Keratinocyte (primary cell): Measurements from ENCODE around the gene ZFYVE26. TPM values are rescaled to one million over a fixed set of nuclear protein-coding genes. Genes with fewer than 3 reads are reported as not detected.

Experiments used
- DNase-seq: peaks from one replicate; pipeline ENCODE4 v3.0.0-alpha.2; 2011; ENCODE audit warnings: low read depth, missing footprints, low spot score
- FAIRE-seq: peaks from 2 replicates; lab custom pipeline; 2011; peaks lifted over from hg19 to GRCh38; lab: Jason Lieb, UNC
- H2AFZ ChIP-seq: 2 replicates; pipeline ENCODE4 v1.6.0; 2012; ENCODE audit warnings: low read length, control low read depth, inconsistent platforms; ENCODE audit not compliant: control insufficient read depth
- H3K27ac ChIP-seq: 2 replicates; pipeline ENCODE4 v1.5.1; 2011; ENCODE audit warnings: low read length; ENCODE audit not compliant: control insufficient read depth, insufficient read depth
- H3K27me3 ChIP-seq: 3 replicates; pipeline ENCODE4 v1.6.0; 2011; ENCODE audit warnings: low read length; ENCODE audit not compliant: control insufficient read depth, insufficient read depth; ENCODE audit errors: extremely low read depth
- H3K36me3 ChIP-seq, 2 experiments: 2 replicates in 1 of 2; 3 replicates in 1 of 2; pipeline ENCODE4 v1.5.1; 2011; ENCODE audit warnings: low read length in 2 of 2, mild to moderate bottlenecking in 1 of 2; ENCODE audit not compliant: control insufficient read depth in 2 of 2, insufficient read depth in 2 of 2; ENCODE audit errors: extremely low read depth in 1 of 2
- H3K4me1 ChIP-seq: 3 replicates; pipeline ENCODE4 v1.5.1; 2011; ENCODE audit warnings: low read length; ENCODE audit not compliant: control insufficient read depth, insufficient read depth; ENCODE audit errors: extremely low read depth
- H3K4me2 ChIP-seq: 3 replicates; pipeline ENCODE4 v1.6.0; 2011; ENCODE audit warnings: low read depth, low read length; ENCODE audit not compliant: control insufficient read depth, insufficient read depth; ENCODE audit errors: extremely low read depth
- H3K4me3 ChIP-seq, 3 experiments: fragments of 200-600 bp in 1 of 3; sonication (generic) in 1 of 3; 2 replicates in 2 of 3; 3 replicates in 1 of 3; pipeline ENCODE4 v1.5.1; 2011 to 2016; ENCODE audit warnings: low read length in 3 of 3, mild to moderate bottlenecking in 3 of 3, control low read depth in 2 of 3, inconsistent platforms in 1 of 3, low read depth in 1 of 3, mixed read lengths in 1 of 3, mixed run types in 1 of 3, moderate library complexity in 1 of 3; ENCODE audit not compliant: control insufficient read depth in 2 of 3, insufficient read depth in 2 of 3; ENCODE audit errors: extremely low read depth in 1 of 3
- H3K79me2 ChIP-seq: 2 replicates; pipeline ENCODE4 v1.6.0; 2012; ENCODE audit warnings: low read length; ENCODE audit not compliant: control insufficient read depth, insufficient read depth
- H3K9ac ChIP-seq: 3 replicates; pipeline ENCODE4 v1.6.0; 2011; ENCODE audit warnings: low read length; ENCODE audit not compliant: control insufficient read depth, insufficient read depth; ENCODE audit errors: extremely low read depth
- H3K9me1 ChIP-seq: 3 replicates; pipeline ENCODE4 v1.6.0; 2011; ENCODE audit warnings: low read length; ENCODE audit not compliant: control insufficient read depth, insufficient read depth; ENCODE audit errors: extremely low read depth
- H3K9me3 ChIP-seq: 2 replicates; pipeline ENCODE4 v1.5.1; 2012; ENCODE audit warnings: low read depth, low read length; ENCODE audit not compliant: control insufficient read depth
- H4K20me1 ChIP-seq: 3 replicates; pipeline ENCODE4 v1.6.0; 2011; ENCODE audit warnings: low read length; ENCODE audit not compliant: control insufficient read depth, insufficient read depth; ENCODE audit errors: extremely low read depth
- EZH2 ChIP-seq: IDR thresholded peaks from one replicate; pipeline ENCODE4 v1.6.1; 2012; ENCODE audit warnings: inconsistent platforms, mild to moderate bottlenecking, low read length, moderate library complexity
- dilution Hi-C: fragments of 300-500 bp; cut with MboI; formaldehyde crosslinking; loops from one replicate; pipeline ENCODE4 v1.7.0; 2020; ENCODE audit warnings: low sequenced_read_pairs; ENCODE audit not compliant: extremely low pct_ligation_motif_present
- polyA plus RNA-seq, 5 experiments: library from polyadenylated mRNA; depleted of rRNA in 3 of 5; stranded (reverse) in 3 of 5; stranded (forward) in 1 of 5; unstranded in 1 of 5; fragments of >200 nt; gene quantifications; 1 replicate in 1 of 5; 2 replicates in 3 of 5; 3 replicates in 1 of 5; pipeline versions ENCODE4 v1.2.1 to v1.2.3, GENCODE V29; 2011 to 2012; ENCODE audit warnings: missing spikeins in 2 of 5, low read depth in 1 of 5, low replicate concordance in 1 of 5
- TF ChIP-seq, protein P1 (sequence below), 3 experiments: IDR thresholded peaks in 1 of 3; conservative IDR thresholded peaks in 1 of 3; optimal IDR thresholded peaks in 1 of 3; 2 replicates in 2 of 3; 3 replicates in 1 of 3; pipeline versions ENCODE3 to v1.5.1; 2011; ENCODE audit warnings: low read length in 3 of 3, mild to moderate bottlenecking in 3 of 3, moderate library complexity in 2 of 3, control low read depth in 1 of 3, inconsistent platforms in 1 of 3; ENCODE audit not compliant: insufficient read depth in 2 of 3; ENCODE audit errors: extremely low read depth in 1 of 3

ZFYVE26 gene
- polyA plus RNA-seq, 1 donor (not counting 4 experiments of a cell fraction or from before 2014, with no cell fraction given) = 9.8 TPM

DNA sequence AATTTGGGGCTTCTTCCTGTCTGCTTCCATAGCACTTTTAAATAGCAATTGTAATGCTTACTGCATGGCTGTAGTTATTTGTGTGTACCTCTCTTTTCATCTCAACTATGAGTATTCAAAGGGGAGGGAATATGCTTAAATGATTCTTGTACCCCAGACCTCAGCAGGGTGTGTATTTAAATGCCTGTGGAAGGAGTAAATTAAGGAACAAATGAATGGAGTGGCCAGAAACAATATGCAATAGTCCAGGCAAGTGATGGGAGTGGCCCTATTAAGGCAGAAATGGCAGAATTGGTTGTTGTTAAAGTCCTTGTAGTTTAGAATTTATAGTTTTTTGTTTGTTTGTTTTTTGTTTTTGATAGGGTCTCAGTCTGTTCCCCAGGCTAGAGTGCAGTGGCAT is 4.7 kb upstream of the ZFYVE26 start:
- peaks cover 3% of the 10 kb centered on the region for H3K79me2 ChIP-seq
- no peak for TF ChIP-seq EZH2
- TF ChIP-seq, protein P1, sequence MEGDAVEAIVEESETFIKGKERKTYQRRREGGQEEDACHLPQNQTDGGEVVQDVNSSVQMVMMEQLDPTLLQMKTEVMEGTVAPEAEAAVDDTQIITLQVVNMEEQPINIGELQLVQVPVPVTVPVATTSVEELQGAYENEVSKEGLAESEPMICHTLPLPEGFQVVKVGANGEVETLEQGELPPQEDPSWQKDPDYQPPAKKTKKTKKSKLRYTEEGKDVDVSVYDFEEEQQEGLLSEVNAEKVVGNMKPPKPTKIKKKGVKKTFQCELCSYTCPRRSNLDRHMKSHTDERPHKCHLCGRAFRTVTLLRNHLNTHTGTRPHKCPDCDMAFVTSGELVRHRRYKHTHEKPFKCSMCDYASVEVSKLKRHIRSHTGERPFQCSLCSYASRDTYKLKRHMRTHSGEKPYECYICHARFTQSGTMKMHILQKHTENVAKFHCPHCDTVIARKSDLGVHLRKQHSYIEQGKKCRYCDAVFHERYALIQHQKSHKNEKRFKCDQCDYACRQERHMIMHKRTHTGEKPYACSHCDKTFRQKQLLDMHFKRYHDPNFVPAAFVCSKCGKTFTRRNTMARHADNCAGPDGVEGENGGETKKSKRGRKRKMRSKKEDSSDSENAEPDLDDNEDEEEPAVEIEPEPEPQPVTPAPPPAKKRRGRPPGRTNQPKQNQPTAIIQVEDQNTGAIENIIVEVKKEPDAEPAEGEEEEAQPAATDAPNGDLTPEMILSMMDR (optimal IDR thresholded peaks at IDR 0.05 in 1 of 3, IDR thresholded peaks at IDR 0.05 in 1 of 3, conservative IDR thresholded peaks at IDR 0.05 in 1 of 3; ENCODE audit: extremely low read depth in 1 of 3, insufficient read depth in 2 of 3, low read length in 3 of 3) = no peak

DNA sequence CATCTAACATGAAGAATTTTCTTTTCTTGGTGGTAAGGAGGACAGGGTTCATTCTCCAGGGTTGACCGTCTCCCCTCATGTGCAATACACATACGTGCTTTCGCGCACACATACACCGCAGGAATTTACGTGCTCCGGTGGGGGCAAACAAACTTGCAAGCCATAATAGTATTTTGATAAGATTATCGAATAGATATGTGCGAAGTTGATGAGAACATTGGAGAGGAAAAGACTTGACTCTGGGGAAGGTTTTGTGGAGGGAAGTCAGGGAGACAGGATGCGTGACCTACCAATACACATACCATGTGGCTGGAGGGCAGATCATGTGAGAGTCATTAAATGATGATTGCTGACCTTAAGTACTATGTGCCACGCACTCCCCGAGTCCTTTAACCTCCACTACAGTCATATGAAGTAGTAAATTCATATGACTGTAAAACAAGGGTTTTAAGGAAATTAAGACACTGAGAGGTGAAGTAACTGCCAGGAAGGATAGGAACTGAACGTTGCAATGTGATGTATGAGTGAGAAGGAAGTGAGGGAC is 4.1 kb upstream of the ZFYVE26 start:
- H3K36me3 ChIP-seq = no peaks in the 10 kb centered on the region
- H3K4me2 ChIP-seq = peak overlapping the region; percentile 95
- dilution Hi-C loops = no loop called here
- peak overlapping the region; percentile 76 for H3K27ac ChIP-seq
- TF ChIP-seq, protein P1 (optimal IDR thresholded peaks at IDR 0.05 in 1 of 3, IDR thresholded peaks at IDR 0.05 in 1 of 3, conservative IDR thresholded peaks at IDR 0.05 in 1 of 3; ENCODE audit: extremely low read depth in 1 of 3, insufficient read depth in 2 of 3, low read length in 3 of 3) = no peak
- TF ChIP-seq EZH2 = no peak
- H4K20me1 ChIP-seq = no peaks in the 10 kb centered on the region
- H3K79me2 ChIP-seq = peaks cover 4% of the 10 kb centered on the region
- H3K4me3 ChIP-seq = peak overlapping the region; percentile 81 to 91 (median 81)
- H3K9me3 ChIP-seq = no peaks in the 10 kb centered on the region
- no peaks in the 10 kb centered on the region for H3K27me3 ChIP-seq
- DNase-seq (no peak), FAIRE-seq (peak; percentile 32)
- peak overlapping the region; percentile 97 for H2AFZ ChIP-seq
- no peaks in the 10 kb centered on the region for H3K9me1 ChIP-seq
- H3K4me1 ChIP-seq = peaks cover 11% of the 10 kb centered on the region
- peak overlapping the region; percentile 81 for H3K9ac ChIP-seq

More for the DNA sequence above, 4.7 kb upstream of the ZFYVE26 start:
- FAIRE-seq (no peak), DNase-seq (no peak)
- dilution Hi-C loops = no loop called here
- H2AFZ ChIP-seq = peak overlapping the region; percentile 97
- peak overlapping the region in 1 of 3 experiments; percentile 81 for H3K4me3 ChIP-seq
- H3K36me3 ChIP-seq = no peaks in the 10 kb centered on the region
- H3K9ac ChIP-seq = peak overlapping the region; percentile 81
- no peaks in the 10 kb centered on the region for H3K9me1 ChIP-seq
- peak overlapping the region; percentile 76 for H3K27ac ChIP-seq
- H3K27me3 ChIP-seq = no peaks in the 10 kb centered on the region
- H3K4me1 ChIP-seq = peaks cover 9% of the 10 kb centered on the region
- no peaks in the 10 kb centered on the region for H3K9me3 ChIP-seq
- H3K4me2 ChIP-seq = peak overlapping the region; percentile 95
- no peaks in the 10 kb centered on the region for H4K20me1 ChIP-seq
